HCT116 (cell line): ENCODE data around the gene PNMT. TPM values are rescaled to one million over a fixed set of nuclear protein-coding genes. Genes with fewer than 3 reads are reported as not detected.

Source experiments
- ATAC-seq: fragments of 200-7000 bp; cut with Tn5 transposase; 2 replicates; pipeline ENCODE4 v1.9.1; 2020; ENCODE audit warnings: mild to moderate bottlenecking, moderate library complexity
- BruUV-seq: library from RNA; stranded (reverse); fragments of 400-500 nt; replicated peaks from 2 replicates; lab custom pipeline; 2021; lab: Mats Ljungman, UMichigan
- CTCF ChIA-PET: fragments of 300-600 bp; sonication (Branson Sonifier 250); formaldehyde crosslinking; loops from one replicate; lab custom pipeline; 2021; ENCODE audit warnings: antibody characterized with exemption; lab: Charles Lee
- POLR2A ChIA-PET: fragments of 300-600, 350-600 bp; sonication (Branson Sonifier 250); formaldehyde crosslinking; loops from one replicate; lab custom pipeline; 2021; ENCODE audit warnings: antibody characterized with exemption; lab: Charles Lee
- RAD21 ChIA-PET, 2 experiments: fragments of 300-600 bp; sonication (Branson Sonifier 250); formaldehyde crosslinking; loops; one replicate each; lab custom pipeline; 2023; ENCODE audit warnings: low total read pairs in 2 of 2; ENCODE audit not compliant: uncharacterized antibody in 2 of 2, unreplicated experiment in 2 of 2, low non-redundant PET in 1 of 2; lab: Charles Lee
- DNase-seq: peaks from one replicate; pipeline ENCODE4 v3.0.0-alpha.2; 2010; ENCODE audit warnings: low read depth, low spot score
- H2AFZ ChIP-seq: fragments of 200-600 bp; shearing (Covaris generic), sonication (generic); 2 replicates; pipeline ENCODE4 v1.6.1; 2017; ENCODE audit warnings: low read depth, mixed run types, mixed read lengths, antibody characterized with exemption, low read length; ENCODE audit not compliant: poor library complexity, severe bottlenecking
- H3K27ac ChIP-seq: 2 replicates; pipeline ENCODE4 v1.5.1; 2012; ENCODE audit warnings: low read depth, low read length
- H3K27me3 ChIP-seq: fragments of 200-600 bp; sonication (generic); 2 replicates; pipeline ENCODE4 v1.6.1; 2016; ENCODE audit warnings: mixed run types, low read length, mixed read lengths; ENCODE audit not compliant: insufficient read depth
- H3K36me3 ChIP-seq, 2 experiments: fragments of 200-500 bp in 1 of 2; fragments of 200-600 bp in 1 of 2; sonication (Bioruptor generic) in 1 of 2; sonication (generic) in 1 of 2; 2 replicates each; pipeline versions ENCODE4 v1.5.1 to v1.6.1; 2014 to 2016; ENCODE audit warnings: low read length in 2 of 2, inconsistent platforms in 1 of 2, mixed read lengths in 1 of 2, mixed run types in 1 of 2; ENCODE audit not compliant: insufficient read depth in 2 of 2, control insufficient read depth in 1 of 2
- H3K4me1 ChIP-seq, 2 experiments: fragments of 200-600 bp in 1 of 2; sonication (generic) in 1 of 2; 2 replicates each; pipeline versions ENCODE4 v1.5.1 to v1.6.1; 2012 to 2017; ENCODE audit warnings: low read length in 2 of 2, inconsistent platforms in 1 of 2, mild to moderate bottlenecking in 1 of 2, mixed read lengths in 1 of 2, mixed run types in 1 of 2, moderate library complexity in 1 of 2; ENCODE audit not compliant: insufficient read depth in 2 of 2, control insufficient read depth in 1 of 2
- H3K4me2 ChIP-seq: fragments of 200-600 bp; sonication (generic); 2 replicates; pipeline ENCODE4 v1.6.1; 2017; ENCODE audit warnings: mixed run types, low read length, mixed read lengths
- H3K4me3 ChIP-seq, 2 experiments: fragments of 200-600 bp in 1 of 2; sonication (generic) in 1 of 2; replicated peaks in 1 of 2; 2 replicates each; pipeline ENCODE4 v1.5.1; 2011 to 2016; ENCODE audit warnings: low read length in 2 of 2, control low read depth in 1 of 2, low read depth in 1 of 2, mild to moderate bottlenecking in 1 of 2, mixed read lengths in 1 of 2, mixed run types in 1 of 2
- H3K79me2 ChIP-seq: fragments of 200-600 bp; sonication (generic); 2 replicates; pipeline ENCODE4 v1.6.1; 2017; ENCODE audit warnings: mild to moderate bottlenecking, mixed run types, low read length, moderate library complexity, mixed read lengths; ENCODE audit not compliant: insufficient read depth
- H3K9ac ChIP-seq: fragments of 200-600 bp; sonication (generic); 2 replicates; pipeline ENCODE4 v1.6.1; 2016; ENCODE audit warnings: low read length, mixed read lengths
- H3K9me2 ChIP-seq: fragments of 200-600 bp; sonication (generic), shearing (Covaris generic); 2 replicates; pipeline ENCODE4 v1.6.1; 2017; ENCODE audit warnings: mixed run types, mild to moderate bottlenecking, moderate library complexity; ENCODE audit not compliant: insufficient read depth
- H3K9me3 ChIP-seq, 2 experiments: fragments of 200-500 bp in 1 of 2; fragments of 200-600 bp in 1 of 2; sonication (Bioruptor generic) in 1 of 2; sonication (generic) in 1 of 2; 2 replicates each; pipeline ENCODE4 v1.6.1; 2014 to 2017; ENCODE audit warnings: low read length in 2 of 2, mixed read lengths in 2 of 2, inconsistent platforms in 1 of 2, low read depth in 1 of 2, mild to moderate bottlenecking in 1 of 2, mixed run types in 1 of 2, moderate library complexity in 1 of 2; ENCODE audit not compliant: control insufficient read depth in 1 of 2, insufficient read depth in 1 of 2
- H4K20me1 ChIP-seq: fragments of 200-600 bp; sonication (generic), shearing (Covaris generic); 2 replicates; pipeline ENCODE4 v1.6.1; 2017; ENCODE audit warnings: mixed run types, mild to moderate bottlenecking, moderate library complexity; ENCODE audit not compliant: insufficient read depth
- EZH2 ChIP-seq: fragments of 200-600 bp; sonication (generic); IDR thresholded peaks from 2 replicates; pipeline ENCODE4 v1.6.1; 2017; ENCODE audit warnings: antibody characterized with exemption, mixed run types
- FOSL1 ChIP-seq: IDR thresholded peaks from 2 replicates; pipeline ENCODE4 v1.6.1; 2012; ENCODE audit warnings: low read depth
- JUND ChIP-seq: IDR thresholded peaks from 2 replicates; pipeline ENCODE4 v1.6.1; 2012
- RAD21 ChIP-seq: IDR thresholded peaks from 2 replicates; pipeline ENCODE4 v1.6.1; 2012; ENCODE audit warnings: low read depth, mild to moderate bottlenecking
- SIN3A ChIP-seq: IDR thresholded peaks from 2 replicates; pipeline ENCODE4 v1.6.1; 2012; ENCODE audit warnings: low read depth
- SP1 ChIP-seq: IDR thresholded peaks from 2 replicates; pipeline ENCODE4 v1.6.1; 2012; ENCODE audit warnings: low read depth
- TCF7L2 ChIP-seq: IDR thresholded peaks from 2 replicates; pipeline ENCODE4 v1.7.0; 2011; ENCODE audit warnings: borderline replicate concordance, inconsistent platforms; ENCODE audit not compliant: insufficient read depth, insufficient read length; ENCODE audit errors: extremely low read depth
- YY1 ChIP-seq: IDR thresholded peaks from 2 replicates; pipeline ENCODE4 v1.6.1; 2011; ENCODE audit warnings: low read length, low read depth, moderate library complexity, mild to moderate bottlenecking; ENCODE audit not compliant: insufficient replicate concordance; ENCODE audit errors: extremely low read depth
- ZFX ChIP-seq: fragments of 450-650 bp; IDR thresholded peaks from 2 replicates; pipeline ENCODE4 v1.6.1; 2017
- intact Hi-C: fragments of 100-400 bp; cut with micrococcal nuclease; formaldehyde crosslinking; loops from 2 replicates; pipeline ENCODE4 v1.10.0; 2022
- total RNA-seq: library from RNA; stranded (reverse); gene quantifications from one replicate; pipeline ENCODE4 v1.2.1, GENCODE V29; 2021; ENCODE audit not compliant: unreplicated experiment
- TF ChIP-seq, protein P1 (sequence below): IDR thresholded peaks from 2 replicates; pipeline ENCODE4 v1.6.1; 2012
- TF ChIP-seq, protein P2 (sequence below), 3 experiments: fragments of 200-600 bp in 1 of 3; sonication (generic) in 1 of 3; IDR thresholded peaks in 2 of 3; conservative IDR thresholded peaks in 1 of 3; 2 replicates each; pipeline ENCODE4 v1.5.1; 2012 to 2017; ENCODE audit warnings: low read depth in 2 of 3, low read length in 2 of 3, antibody characterized with exemption in 1 of 3, borderline replicate concordance in 1 of 3, control low read depth in 1 of 3, mild to moderate bottlenecking in 1 of 3, mixed read lengths in 1 of 3, mixed run types in 1 of 3, moderate library complexity in 1 of 3; ENCODE audit not compliant: insufficient read depth in 1 of 3
- TF ChIP-seq, protein P3 (sequence below): IDR thresholded peaks from 2 replicates; pipeline ENCODE4 v1.6.1; 2011; ENCODE audit warnings: mild to moderate bottlenecking, low read length, moderate library complexity; ENCODE audit not compliant: insufficient replicate concordance; ENCODE audit errors: extremely low read depth

Gene PNMT
- total RNA-seq, 1 experiment from 2014 or later: not detected

DNA sequence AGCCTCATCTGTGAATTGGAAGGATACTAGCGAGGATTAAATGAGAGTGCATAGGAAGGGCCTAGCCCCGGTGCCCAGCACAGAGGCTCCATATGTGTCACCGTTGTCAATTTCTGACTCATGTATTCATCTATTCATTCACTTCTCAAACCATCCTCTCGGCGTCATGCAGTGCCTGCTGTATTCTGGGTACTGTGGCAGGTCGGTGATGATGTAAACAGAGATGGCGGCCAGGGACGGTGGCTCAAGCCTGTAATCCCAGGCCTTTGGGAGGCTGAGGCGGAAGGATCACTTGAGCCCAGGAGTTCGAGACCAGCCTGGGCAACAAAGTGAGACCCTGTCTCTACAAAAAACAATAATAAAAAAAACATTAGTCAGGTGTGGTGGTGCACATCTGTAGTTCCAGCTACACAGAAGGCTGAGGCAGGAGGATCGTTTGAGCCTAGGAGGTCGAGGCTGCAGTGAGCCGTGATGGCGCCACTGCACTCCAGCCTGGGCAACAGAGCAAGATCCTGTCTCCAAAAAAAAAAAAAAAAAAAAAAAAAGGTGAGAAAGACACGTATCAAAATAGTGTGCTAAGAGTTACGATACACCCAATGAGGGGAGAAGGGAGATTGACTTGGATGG lies 45.8 kb upstream of the PNMT start:
- intact Hi-C loops: loop anchor here (1.0 to 5.0 kb wide), 6 partner anchors 50 to 415 kb away; partner anchors contain the start of genes GRB7 and PSMD3
- Histone ChIP-seq H2AFZ (peak overlapping the region; percentile 90), H3K4me1 (peaks cover 14 to 29% of the 10 kb centered on the region in 2 experiments; a peak in 3 of 4 replicates), H3K9me2 (no peaks in the 10 kb centered on the region), H3K9me3 (no peaks in the 10 kb centered on the region), H3K4me2 (peak overlapping the region; percentile 70), H3K4me3 (no peak overlapping the region), H4K20me1 (no peaks in the 10 kb centered on the region), H3K79me2 (no peaks in the 10 kb centered on the region), H3K27ac (no peak overlapping the region), H3K36me3 (no peaks in the 10 kb centered on the region), H3K9ac (no peak overlapping the region), H3K27me3 (no peaks in the 10 kb centered on the region)
- TF ChIP-seq, protein P1, sequence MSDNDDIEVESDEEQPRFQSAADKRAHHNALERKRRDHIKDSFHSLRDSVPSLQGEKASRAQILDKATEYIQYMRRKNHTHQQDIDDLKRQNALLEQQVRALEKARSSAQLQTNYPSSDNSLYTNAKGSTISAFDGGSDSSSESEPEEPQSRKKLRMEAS: 0 out of 2 replicates have a peak, but pooled peaks have one; percentile 14
- TF ChIP-seq RAD21: no peak
- CTCF ChIA-PET: interaction anchor here (1.0 to 8.4 kb wide), 24 partner anchors 9 to 491 kb away, joined by 3 to 157 read pairs (median 9); no protein-coding TSS in a partner anchor
- BruUV-seq: no TSS peak
- POLR2A ChIA-PET: interaction anchor here (1.3 kb wide), 1 partner anchor 9 kb away, joined by 3 read pairs; no protein-coding TSS in a partner anchor
- RAD21 ChIA-PET: interaction anchor here (1.0 to 2.7 kb wide), 7 partner anchors 11 to 96 kb away, joined by 3 to 15 read pairs (median 6); no protein-coding TSS in a partner anchor
- no peak for DNase-seq
- no peak for ATAC-seq

DNA sequence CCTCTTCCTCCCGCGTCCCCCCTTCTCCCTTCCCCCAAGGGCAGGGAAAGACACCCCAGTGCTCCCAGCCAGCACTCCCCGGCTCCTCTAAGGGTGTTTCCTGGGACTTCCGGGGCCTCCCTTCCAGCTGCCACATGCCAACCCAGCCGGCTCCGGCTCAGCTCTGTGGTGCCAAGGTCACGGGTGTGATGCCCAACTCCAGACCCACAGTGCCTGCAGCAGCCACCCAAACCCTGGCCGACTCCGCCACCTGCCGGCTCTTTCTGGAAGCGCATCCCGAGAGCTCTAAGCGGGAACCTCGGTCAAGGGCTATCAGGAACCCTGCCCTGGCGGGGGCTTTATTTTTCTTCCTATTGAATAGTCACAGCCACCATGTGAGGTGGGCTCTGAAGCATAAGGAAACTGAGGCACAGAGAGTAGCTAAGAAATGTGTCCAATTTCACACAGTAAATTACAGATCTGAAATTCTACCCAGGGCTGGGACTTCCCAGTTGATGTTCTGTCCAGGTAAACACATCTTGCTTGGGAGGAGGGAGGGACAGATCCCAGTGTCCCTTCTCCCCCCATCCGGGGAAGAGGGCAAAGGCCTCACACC lies 44.8 kb upstream of the PNMT start:
- no peaks in the 10 kb centered on the region for H3K27me3 ChIP-seq
- peaks cover 11 to 22% of the 10 kb centered on the region in 2 experiments; a peak in 3 of 4 replicates for H3K4me1 ChIP-seq
- no peaks in the 10 kb centered on the region for H4K20me1 ChIP-seq
- no peaks in the 10 kb centered on the region for H3K36me3 ChIP-seq
- H3K27ac ChIP-seq: no peak overlapping the region
- H3K9me2 ChIP-seq: no peaks in the 10 kb centered on the region
- H3K4me3 ChIP-seq: no peak overlapping the region
- H3K79me2 ChIP-seq: no peaks in the 10 kb centered on the region
- BruUV-seq: no TSS peak
- ChIA-PET RAD21 (interaction anchor here (0.6 to 2.0 kb wide), 8 partner anchors 9 to 129 kb away, joined by 3 to 15 read pairs (median 4); no protein-coding TSS in a partner anchor), CTCF (interaction anchor here (0.6 to 8.4 kb wide), 23 partner anchors 8 to 639 kb away, joined by 3 to 157 read pairs (median 6); partner anchors contain the start of genes MIEN1, PGAP3, RPL19 and STARD3), POLR2A (interaction anchor here (0.6 kb wide), 1 partner anchor 116 kb away, joined by 3 read pairs; no protein-coding TSS in a partner anchor)
- peak overlapping the region; percentile 65 for H2AFZ ChIP-seq
- no peak for DNase-seq
- intact Hi-C loops: loop anchor here (1.0 to 5.0 kb wide), 4 partner anchors 75 to 416 kb away; partner anchors contain the start of genes GRB7 and PSMD3
- peak overlapping the region; percentile 28; the same call in 1 of the 2 replicates for H3K9ac ChIP-seq
- peak overlapping the region; percentile 47 for H3K4me2 ChIP-seq
- ATAC-seq: peak; percentile 80
- no peaks in the 10 kb centered on the region for H3K9me3 ChIP-seq
- peak; percentile 84 for TF ChIP-seq RAD21
- TF ChIP-seq, protein P2, sequence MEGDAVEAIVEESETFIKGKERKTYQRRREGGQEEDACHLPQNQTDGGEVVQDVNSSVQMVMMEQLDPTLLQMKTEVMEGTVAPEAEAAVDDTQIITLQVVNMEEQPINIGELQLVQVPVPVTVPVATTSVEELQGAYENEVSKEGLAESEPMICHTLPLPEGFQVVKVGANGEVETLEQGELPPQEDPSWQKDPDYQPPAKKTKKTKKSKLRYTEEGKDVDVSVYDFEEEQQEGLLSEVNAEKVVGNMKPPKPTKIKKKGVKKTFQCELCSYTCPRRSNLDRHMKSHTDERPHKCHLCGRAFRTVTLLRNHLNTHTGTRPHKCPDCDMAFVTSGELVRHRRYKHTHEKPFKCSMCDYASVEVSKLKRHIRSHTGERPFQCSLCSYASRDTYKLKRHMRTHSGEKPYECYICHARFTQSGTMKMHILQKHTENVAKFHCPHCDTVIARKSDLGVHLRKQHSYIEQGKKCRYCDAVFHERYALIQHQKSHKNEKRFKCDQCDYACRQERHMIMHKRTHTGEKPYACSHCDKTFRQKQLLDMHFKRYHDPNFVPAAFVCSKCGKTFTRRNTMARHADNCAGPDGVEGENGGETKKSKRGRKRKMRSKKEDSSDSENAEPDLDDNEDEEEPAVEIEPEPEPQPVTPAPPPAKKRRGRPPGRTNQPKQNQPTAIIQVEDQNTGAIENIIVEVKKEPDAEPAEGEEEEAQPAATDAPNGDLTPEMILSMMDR (IDR thresholded peaks at IDR 0.05 in 2 of 3, conservative IDR thresholded peaks at IDR 0.05 in 1 of 3; ENCODE audit: borderline replicate concordance in 1 of 3, insufficient read depth in 1 of 3, low read depth in 2 of 3, low read length in 2 of 3): peak; percentile 90 to 94 (median 92)
- TF ChIP-seq SP1: no peak
- TF ChIP-seq EZH2: no peak
- TF ChIP-seq, protein P3, sequence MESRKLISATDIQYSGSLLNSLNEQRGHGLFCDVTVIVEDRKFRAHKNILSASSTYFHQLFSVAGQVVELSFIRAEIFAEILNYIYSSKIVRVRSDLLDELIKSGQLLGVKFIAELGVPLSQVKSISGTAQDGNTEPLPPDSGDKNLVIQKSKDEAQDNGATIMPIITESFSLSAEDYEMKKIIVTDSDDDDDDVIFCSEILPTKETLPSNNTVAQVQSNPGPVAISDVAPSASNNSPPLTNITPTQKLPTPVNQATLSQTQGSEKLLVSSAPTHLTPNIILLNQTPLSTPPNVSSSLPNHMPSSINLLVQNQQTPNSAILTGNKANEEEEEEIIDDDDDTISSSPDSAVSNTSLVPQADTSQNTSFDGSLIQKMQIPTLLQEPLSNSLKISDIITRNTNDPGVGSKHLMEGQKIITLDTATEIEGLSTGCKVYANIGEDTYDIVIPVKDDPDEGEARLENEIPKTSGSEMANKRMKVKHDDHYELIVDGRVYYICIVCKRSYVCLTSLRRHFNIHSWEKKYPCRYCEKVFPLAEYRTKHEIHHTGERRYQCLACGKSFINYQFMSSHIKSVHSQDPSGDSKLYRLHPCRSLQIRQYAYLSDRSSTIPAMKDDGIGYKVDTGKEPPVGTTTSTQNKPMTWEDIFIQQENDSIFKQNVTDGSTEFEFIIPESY: no peak
- peak; percentile 49 for TF ChIP-seq TCF7L2
- no peak for TF ChIP-seq SIN3A
- TF ChIP-seq ZFX: no peak
- peak; percentile 10 for TF ChIP-seq YY1
- no peak for TF ChIP-seq FOSL1
- TF ChIP-seq JUND: no peak
